Left renal pelvis (tissue), 4 donors: ENCODE results near the gene ARL6IP4. TPM values are rescaled to one million over a fixed set of nuclear protein-coding genes. Genes with fewer than 3 reads are reported as not detected.
"Not testable (repeated sequence)": the region's sequence is repeated elsewhere in the genome, so short reads cannot be mapped to it uniquely, and the experiment has no call there.

ENCODE experiments used
- DNase-seq, 4 donors: peaks; one replicate each; pipeline ENCODE4 v3.0.0-alpha.2; 2013; ENCODE audit warnings: low read depth in 4 of 4, low spot score in 3 of 4
- polyA plus RNA-seq, 4 donors: library from polyadenylated mRNA; unstranded; fragments of 120-200 nt; gene quantifications; one replicate each; pipeline ENCODE4 v1.2.1, GENCODE V29; 2013; ENCODE audit not compliant: insufficient read length in 4 of 4

The ARL6IP4 gene
- polyA plus RNA-seq, 4 donors, result 125 to 204 (median 146) TPM

DNA sequence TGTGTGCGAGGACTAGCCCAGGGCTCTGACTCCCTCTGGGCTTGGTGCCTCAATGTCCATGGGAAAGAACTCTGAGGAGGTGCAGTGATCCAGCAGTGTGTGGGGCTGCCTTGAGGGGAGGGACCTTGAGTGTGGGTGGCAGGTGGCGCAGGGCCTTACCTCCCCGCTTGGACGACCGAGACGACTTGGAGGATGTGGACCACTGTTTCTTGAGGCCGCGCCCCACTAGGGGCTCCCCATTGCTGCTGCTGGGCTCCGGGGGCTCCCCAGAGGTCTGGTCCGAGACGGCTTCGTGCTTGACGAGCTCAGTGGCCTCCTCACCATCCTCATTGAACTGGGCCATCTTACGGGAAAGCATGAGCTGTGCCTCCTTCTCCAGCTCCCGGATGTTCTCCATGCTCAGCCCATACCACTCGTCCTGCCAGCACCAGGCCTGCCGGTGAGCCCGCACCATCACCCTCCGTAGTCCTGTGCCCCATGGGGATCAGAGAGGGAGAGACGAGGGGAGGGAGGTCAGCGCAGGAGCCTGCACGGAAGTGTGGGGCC, 24.7 kb downstream of the ARL6IP4 start:
- no peak for DNase-seq

DNA sequence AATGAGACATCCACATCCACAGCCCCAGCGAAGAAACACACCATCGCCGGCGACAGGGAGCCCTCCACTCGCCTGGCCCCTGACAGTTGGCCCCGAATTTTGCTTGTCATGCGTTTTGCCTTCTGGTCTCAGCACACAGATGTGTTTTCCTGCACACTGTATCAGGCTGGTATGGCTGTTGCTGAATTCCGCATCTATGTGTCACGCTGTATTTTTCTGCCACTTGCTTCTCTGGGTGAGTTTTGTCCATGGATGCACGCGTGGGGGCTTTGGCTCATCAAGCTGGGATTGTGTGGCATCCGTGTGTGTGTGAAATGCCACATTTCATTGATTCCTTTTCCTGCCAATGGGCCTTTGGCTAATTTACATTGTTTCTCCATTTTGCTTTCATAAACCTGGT, 26.5 kb downstream of the ARL6IP4 start:
- no peak for DNase-seq

DNA sequence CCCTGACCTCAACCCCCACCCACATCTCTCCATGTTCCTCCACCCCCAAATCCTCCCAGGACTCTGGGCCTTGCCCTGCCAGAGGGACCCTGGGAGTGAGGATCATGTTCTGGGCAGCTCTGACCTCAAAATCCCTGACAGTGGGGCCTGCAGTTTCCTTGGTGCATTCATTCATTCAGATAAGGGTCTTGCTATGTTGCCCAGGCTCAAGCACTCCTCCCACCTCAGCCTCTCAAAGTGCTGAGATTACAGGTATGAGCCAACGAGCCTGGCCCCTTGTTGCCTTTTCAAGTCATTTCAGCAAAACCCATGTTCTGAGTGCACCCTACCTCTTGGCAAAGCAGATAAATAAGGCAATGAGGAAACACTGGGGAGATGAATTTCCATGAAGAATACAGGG, 29.6 kb downstream of the ARL6IP4 start:
- no peak for DNase-seq

DNA sequence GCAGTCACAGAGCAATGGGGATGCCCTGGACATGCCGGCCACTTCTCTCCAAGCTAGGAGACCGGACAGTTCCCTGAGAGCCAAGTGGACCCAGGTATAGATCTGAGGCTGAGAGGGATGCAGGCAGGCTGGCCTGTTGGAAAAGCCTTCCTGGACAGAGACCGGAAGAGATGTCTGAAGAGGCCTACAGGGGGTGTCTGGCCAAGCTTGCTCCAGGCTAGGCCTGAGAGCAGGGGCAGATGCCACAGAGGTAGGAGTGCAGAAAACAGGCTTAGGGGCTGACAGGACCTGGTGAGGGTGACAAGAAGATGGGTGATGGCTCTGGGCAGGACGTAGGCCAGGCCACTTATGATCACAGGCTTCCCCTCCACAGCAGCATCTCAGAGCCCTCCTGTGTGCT, 30.2 kb downstream of the ARL6IP4 start:
- no peak for DNase-seq

DNA sequence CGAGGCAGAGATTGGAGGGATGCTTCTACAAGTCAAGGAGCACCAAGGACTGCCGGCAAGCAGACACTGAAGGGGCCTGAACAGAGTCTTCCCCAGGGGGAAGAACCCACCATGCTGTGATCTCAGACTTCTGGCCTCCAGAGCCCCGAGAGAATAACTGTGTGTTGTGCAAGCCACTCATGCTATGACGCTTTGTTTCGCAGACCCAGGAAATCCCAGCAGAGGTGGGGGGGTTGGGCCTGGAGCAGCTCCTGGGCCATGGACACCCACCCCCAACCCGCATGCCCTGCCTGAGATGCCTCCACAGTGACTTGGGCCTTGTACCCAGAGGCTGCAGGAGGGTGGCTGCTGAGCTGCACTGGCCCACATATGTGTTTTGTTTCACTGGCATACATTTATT, 31.2 kb downstream of the ARL6IP4 start:
- DNase-seq, result no peak

GRCh38 chr12:123013185-123014095, 33.0 kb downstream of the ARL6IP4 start:
- DNase-seq, result no peak

GRCh38 chr12:123014473-123014872, 34.0 kb downstream of the ARL6IP4 start:
- not testable (repeated sequence) for DNase-seq

DNA sequence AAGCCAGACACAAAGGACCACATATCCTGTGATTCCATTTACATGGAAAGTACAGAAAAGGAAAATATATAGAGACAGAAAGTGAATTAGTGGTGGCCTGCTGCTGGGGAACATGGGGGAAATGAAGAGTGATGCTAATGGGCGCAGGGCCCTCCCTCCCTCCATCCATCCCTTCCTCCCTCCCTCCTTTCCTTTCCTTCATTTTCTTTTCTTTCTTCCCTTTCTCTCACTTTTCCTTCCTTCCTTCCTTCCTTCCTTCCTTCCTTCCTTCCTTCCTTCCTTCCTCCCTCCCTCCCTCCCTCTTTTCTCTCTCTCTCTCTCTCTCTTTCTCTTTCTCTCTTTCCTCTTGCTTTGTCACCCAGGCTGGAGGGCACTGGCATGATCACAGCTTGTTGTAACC, 37.3 kb downstream of the ARL6IP4 start:
- no peak for DNase-seq

GRCh38 chr12:123019841-123020138, 39.3 kb downstream of the ARL6IP4 start:
- no peak for DNase-seq

DNA sequence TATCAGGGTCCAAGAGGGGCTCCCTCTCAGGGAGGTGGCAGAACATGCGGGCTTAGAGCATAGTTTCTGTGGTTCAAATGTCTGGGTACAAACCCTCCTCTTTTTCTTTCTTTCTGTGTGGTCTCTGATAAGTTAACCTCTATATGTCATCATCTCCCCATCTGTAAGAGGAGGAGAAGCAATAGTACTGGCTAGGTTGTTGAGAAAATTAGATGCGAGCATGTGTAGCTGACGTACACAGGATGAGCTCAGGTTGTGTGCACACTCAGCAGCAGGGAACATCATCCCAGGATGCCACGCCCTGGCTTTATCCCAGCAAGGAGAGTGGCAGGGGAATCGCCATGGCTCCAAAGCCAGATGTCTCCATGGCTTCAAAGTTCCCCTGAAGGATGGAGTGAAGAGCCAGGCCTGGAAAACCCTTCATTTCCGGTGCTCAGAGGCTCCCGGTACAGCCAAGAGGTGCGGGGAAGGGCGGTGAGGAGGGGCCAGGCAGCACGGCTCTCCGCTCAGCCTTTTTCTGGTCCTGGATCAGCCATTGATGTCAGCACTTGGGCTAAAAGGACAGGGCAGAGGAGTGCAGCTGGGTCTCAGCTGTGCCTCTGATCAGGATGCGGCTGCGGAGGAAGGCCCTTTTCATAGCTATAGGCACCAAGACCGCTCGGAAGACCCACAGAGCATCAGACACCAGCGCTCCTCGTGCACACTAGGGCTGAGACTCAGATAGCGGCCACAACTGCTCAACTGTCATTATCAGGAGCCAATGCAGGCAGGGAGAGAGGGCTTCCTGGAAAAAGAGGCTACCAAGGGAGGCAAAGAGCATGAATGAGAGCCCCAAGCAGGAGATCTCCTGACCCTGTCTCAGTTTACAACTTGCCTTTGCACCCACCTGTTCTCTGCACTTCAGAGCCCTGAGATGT, 41.5 kb downstream of the ARL6IP4 start:
- DNase-seq, result no peak

DNA sequence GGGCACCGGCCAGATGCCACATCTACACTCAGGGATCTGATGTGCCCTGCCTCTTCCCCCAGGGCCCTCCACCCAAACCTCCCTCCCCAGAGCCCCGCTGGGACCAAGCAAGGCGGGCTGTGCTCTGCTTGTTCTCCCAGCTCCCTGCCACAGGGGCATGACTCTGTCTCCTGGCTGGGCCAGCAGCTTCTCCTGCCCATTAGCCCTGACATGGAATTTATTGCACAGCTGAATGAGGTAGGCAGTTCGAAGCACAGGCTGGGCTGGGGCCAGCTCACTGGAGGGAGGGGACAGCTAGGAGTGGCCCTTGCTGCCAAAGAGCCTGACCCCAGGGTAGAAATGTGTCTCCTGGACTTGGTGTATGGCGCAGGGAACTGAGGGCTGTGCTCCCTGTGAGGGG, 42.4 kb downstream of the ARL6IP4 start:
- DNase-seq, result no peak

DNA sequence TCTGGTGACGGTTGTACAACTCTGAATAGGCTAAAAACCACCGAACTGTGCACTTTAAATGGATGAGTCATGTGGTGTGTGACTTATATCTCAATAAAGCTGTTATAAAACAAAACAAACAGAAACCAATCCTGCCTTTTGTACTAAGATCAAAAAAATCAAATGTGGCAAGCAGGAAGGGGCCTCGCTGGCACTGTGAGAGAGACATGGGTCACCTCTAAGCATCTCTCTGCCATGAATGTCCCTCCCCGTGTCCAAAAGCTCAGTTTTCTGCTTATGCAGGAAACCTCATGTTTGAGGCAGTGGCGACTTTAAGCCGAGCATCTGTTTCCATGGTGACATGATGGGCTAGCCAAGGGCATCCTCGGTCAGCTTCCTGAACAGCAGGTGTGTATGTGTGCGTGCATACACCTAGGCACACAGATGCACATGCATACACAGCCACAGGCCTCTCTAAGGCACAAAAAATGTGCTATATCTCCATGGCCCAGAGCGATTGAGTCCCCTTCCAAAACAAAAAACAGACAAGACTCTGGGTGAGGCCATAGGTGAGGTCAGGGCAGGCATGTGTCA, 44.4 kb downstream of the ARL6IP4 start:
- no peak for DNase-seq

DNA sequence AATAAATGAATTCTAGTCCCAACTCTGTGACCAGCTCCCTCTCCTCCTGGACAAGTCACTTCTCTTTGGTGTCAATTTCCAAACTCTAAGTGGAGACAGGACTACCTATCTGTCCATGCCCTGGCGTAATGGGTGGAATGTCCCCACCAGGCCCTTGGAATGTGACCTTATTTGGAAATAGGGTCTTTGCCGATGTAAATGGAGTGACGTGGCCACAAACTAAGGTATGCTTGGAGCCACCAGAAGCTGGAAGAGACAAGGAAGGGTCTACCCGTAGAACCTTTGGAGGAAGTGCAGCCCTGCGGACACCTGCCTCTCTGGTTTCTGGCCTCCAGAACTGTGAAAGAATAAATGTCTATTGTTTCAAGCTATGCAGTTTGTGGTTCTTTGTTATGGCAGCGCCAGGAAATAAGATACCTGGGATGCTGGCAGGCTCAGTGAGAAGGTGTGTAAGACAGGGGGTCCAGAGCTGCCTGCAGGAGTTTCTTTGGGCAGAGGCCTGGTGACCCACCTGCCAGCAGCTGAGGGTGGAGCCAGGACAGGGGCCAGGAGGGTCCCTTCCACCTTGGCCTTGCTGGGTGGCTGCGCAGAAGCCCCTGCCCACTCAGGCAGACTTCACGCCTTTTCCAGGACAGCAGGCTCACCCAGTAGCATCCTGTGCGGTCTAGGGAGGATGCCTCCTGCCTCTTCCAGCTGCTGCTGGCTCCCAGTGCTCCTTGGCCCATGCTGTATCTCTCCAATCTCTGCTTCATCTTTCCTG, 45.8 kb downstream of the ARL6IP4 start:
- no peak for DNase-seq

DNA sequence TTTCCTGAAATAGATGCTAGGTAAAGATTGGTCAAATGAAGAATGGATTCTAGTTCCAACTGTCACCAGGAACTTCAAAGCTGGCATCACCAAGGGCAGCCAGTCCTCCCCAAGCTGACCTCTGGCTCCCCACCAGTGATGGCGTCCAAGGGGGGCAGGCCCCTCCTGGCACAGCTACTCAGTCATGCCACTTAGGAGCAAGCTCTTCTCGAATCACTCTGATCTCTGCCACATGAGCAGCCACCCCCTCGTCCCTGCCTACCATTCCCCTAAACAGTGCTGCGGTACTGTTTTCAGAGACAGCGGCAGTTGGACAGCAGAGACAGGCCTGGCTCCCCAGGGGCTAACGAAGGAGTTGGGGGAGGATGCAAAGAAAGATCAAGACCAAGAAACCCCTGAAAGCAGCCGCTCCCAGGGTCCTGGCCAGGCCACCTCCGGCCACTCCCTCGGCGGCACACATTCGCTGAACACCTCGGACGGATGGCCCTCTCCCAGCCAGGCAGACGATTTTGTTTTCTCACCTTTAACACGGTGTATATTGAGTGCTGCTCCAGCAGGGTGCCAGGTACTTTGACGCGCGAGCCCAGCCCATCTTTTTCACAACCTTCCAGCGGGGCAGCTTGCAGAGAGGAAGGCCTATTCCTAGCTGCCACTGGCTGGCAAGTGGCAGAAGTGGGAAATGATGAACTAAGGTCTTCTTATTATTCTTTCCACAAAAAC, 47.4 kb downstream of the ARL6IP4 start:
- DNase-seq, result no peak

DNA sequence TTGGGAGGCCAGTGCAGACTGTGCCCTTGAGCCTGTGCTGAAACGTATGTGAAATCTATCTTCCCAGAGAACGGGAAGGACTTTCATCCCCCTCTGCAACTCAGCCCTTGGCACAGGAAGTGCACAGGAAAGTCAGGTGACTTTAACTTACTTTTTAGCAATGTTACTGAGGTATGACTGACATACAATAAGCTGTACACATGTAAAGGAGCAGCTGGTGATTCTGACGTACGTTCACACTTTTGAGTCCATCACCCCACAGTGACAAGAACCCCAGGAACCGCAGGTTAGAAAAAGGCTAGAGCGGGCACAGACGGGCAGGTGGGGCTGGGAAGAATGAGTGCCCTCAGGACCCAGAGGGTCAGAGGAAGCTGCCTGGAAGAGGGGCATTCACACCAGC, 48.0 kb downstream of the ARL6IP4 start:
- no peak for DNase-seq

GRCh38 chr12:123029550-123029949, 49.1 kb downstream of the ARL6IP4 start:
- no peak for DNase-seq

- DNase-seq, result no peak
Observed at GRCh38 chr12:123030686-123031085, 50.2 kb downstream of the ARL6IP4 start.

GRCh38 chr12:123031171-123031845, 50.8 kb downstream of the ARL6IP4 start:
- DNase-seq, result no peak
